H9 (cell line): ENCODE results near the gene PEX5L. TPM values are rescaled to one million over a fixed set of nuclear protein-coding genes. Genes with fewer than 3 reads are reported as not detected.

ENCODE experiments used
- DNase-seq: peaks from one replicate; pipeline ENCODE4 v3.0.0-alpha.2; 2017
- H2AFZ ChIP-seq: one replicate; pipeline ENCODE4 v1.6.1; 2013; ENCODE audit warnings: mild to moderate bottlenecking, low read length, control low read depth, moderate library complexity
- H2AK5ac ChIP-seq: 2 replicates; pipeline ENCODE4 v1.6.1; 2013; ENCODE audit warnings: low read length, control low read depth, mixed read lengths; ENCODE audit not compliant: insufficient read length
- H2BK120ac ChIP-seq: one replicate; pipeline ENCODE4 v1.6.1; 2013; ENCODE audit warnings: low read depth, mild to moderate bottlenecking, low read length, control low read depth, inconsistent platforms; ENCODE audit not compliant: poor library complexity, severe bottlenecking
- H2BK12ac ChIP-seq: 2 replicates; pipeline ENCODE4 v1.6.1; 2013; ENCODE audit warnings: low read length, control low read depth, mixed read lengths, low read depth; ENCODE audit not compliant: insufficient read length
- H2BK15ac ChIP-seq: 2 replicates; pipeline ENCODE4 v1.6.1; 2013; ENCODE audit warnings: low read depth, low read length, control low read depth
- H2BK20ac ChIP-seq: one replicate; pipeline ENCODE4 v1.6.1; 2013; ENCODE audit warnings: low read depth, mild to moderate bottlenecking, low read length, control low read depth, inconsistent platforms; ENCODE audit not compliant: poor library complexity, severe bottlenecking
- H2BK5ac ChIP-seq: 2 replicates; pipeline ENCODE4 v1.6.1; 2013; ENCODE audit warnings: low read length, control low read depth, mixed read lengths; ENCODE audit not compliant: insufficient read length
- H3K14ac ChIP-seq: 2 replicates; pipeline ENCODE4 v1.6.1; 2013; ENCODE audit warnings: low read length, control low read depth; ENCODE audit not compliant: insufficient read depth
- H3K18ac ChIP-seq: 2 replicates; pipeline ENCODE4 v1.6.1; 2013; ENCODE audit warnings: low read depth, mild to moderate bottlenecking, mixed read lengths, low read length, control low read depth; ENCODE audit not compliant: insufficient read length
- H3K23ac ChIP-seq: 2 replicates; pipeline ENCODE4 v1.6.1; 2013; ENCODE audit warnings: low read length, control low read depth, mixed read lengths, low read depth; ENCODE audit not compliant: insufficient read length
- H3K23me2 ChIP-seq: 2 replicates; pipeline ENCODE4 v1.6.1; 2013; ENCODE audit warnings: low read depth, mild to moderate bottlenecking, mixed read lengths, low read length, control low read depth; ENCODE audit not compliant: insufficient read length, poor library complexity, severe bottlenecking
- H3K27ac ChIP-seq: 2 replicates; pipeline ENCODE4 v1.5.1; 2013; ENCODE audit warnings: low read length, control low read depth, mixed read lengths, low read depth; ENCODE audit not compliant: insufficient read length
- H3K27me3 ChIP-seq: 2 replicates; pipeline ENCODE4 v1.6.1; 2013; ENCODE audit warnings: low read length, control low read depth, inconsistent platforms; ENCODE audit not compliant: insufficient read depth
- H3K4ac ChIP-seq: 2 replicates; pipeline ENCODE4 v1.6.1; 2013; ENCODE audit warnings: low read depth, mild to moderate bottlenecking, control low read depth, inconsistent platforms, low read length, moderate library complexity
- H3K4me1 ChIP-seq: 2 replicates; pipeline ENCODE4 v1.6.1; 2013; ENCODE audit warnings: low read length, control low read depth, inconsistent platforms; ENCODE audit not compliant: insufficient read depth
- H3K4me2 ChIP-seq: 2 replicates; pipeline ENCODE4 v1.6.1; 2013; ENCODE audit warnings: low read length, control low read depth, mixed read lengths; ENCODE audit not compliant: insufficient read length, insufficient read depth
- H3K56ac ChIP-seq: 2 replicates; pipeline ENCODE4 v1.6.1; 2013; ENCODE audit warnings: low read depth, mild to moderate bottlenecking, mixed read lengths, low read length, control low read depth; ENCODE audit not compliant: insufficient read length
- H3K79me1 ChIP-seq: 2 replicates; pipeline ENCODE4 v1.6.1; 2013; ENCODE audit warnings: low read depth, mild to moderate bottlenecking, moderate library complexity, low read length, control low read depth, inconsistent platforms; ENCODE audit not compliant: insufficient read depth, poor library complexity, severe bottlenecking
- H3K79me2 ChIP-seq: 2 replicates; pipeline ENCODE4 v1.6.1; 2013; ENCODE audit warnings: low read length, control low read depth, inconsistent platforms; ENCODE audit not compliant: insufficient read depth
- H3K9ac ChIP-seq: 2 replicates; pipeline ENCODE4 v1.6.1; 2013; ENCODE audit warnings: low read length, control low read depth, mixed read lengths; ENCODE audit not compliant: insufficient read length; ENCODE audit errors: extremely low read depth
- H3K9me3 ChIP-seq: one replicate; pipeline ENCODE4 v1.6.1; 2013; ENCODE audit warnings: low read depth, low read length, inconsistent platforms; ENCODE audit not compliant: control insufficient read depth
- H3T11ph ChIP-seq: one replicate; pipeline ENCODE4 v1.6.1; 2013; ENCODE audit warnings: mild to moderate bottlenecking, low read length, control low read depth, inconsistent platforms
- H4K20me1 ChIP-seq: one replicate; pipeline ENCODE4 v1.6.1; 2013; ENCODE audit not compliant: control insufficient read depth, insufficient read length, insufficient read depth
- H4K5ac ChIP-seq: 2 replicates; pipeline ENCODE4 v1.6.1; 2013; ENCODE audit warnings: low read depth, mild to moderate bottlenecking, mixed read lengths, low read length, control low read depth; ENCODE audit not compliant: insufficient read length
- H4K8ac ChIP-seq: replicated peaks from 2 replicates; pipeline ENCODE4 v1.6.1; 2013; ENCODE audit warnings: low read length, control low read depth, mixed read lengths, low read depth; ENCODE audit not compliant: insufficient read length
- H4K91ac ChIP-seq: 2 replicates; pipeline ENCODE4 v1.6.1; 2013; ENCODE audit warnings: low read depth, mild to moderate bottlenecking, moderate library complexity, mixed read lengths, low read length, control low read depth; ENCODE audit not compliant: insufficient read length
- H3K27ac Mint-ChIP-seq, 3 experiments: 2 replicates in 2 of 3; 3 replicates in 1 of 3; pipeline ENCODE4 v1.8.0; 2020 to 2021; ENCODE audit warnings: mixed read lengths in 3 of 3, mild to moderate bottlenecking in 1 of 3, moderate library complexity in 1 of 3
- H3K27me3 Mint-ChIP-seq: 2 replicates; pipeline ENCODE4 v1.8.0; 2021; ENCODE audit warnings: low read depth, mild to moderate bottlenecking, moderate library complexity, mixed read lengths
- H3K36me3 Mint-ChIP-seq, 3 experiments: 2 replicates in 2 of 3; 3 replicates in 1 of 3; pipeline ENCODE4 v1.8.0; 2020 to 2021; ENCODE audit warnings: low read depth in 3 of 3, mixed read lengths in 3 of 3; ENCODE audit not compliant: insufficient read depth in 1 of 3
- H3K4me1 Mint-ChIP-seq, 2 experiments: 2 replicates each; pipeline ENCODE4 v1.8.0; 2020; ENCODE audit warnings: mixed read lengths in 2 of 2
- H3K4me3 Mint-ChIP-seq, 2 experiments: 2 replicates in 1 of 2; 3 replicates in 1 of 2; pipeline ENCODE4 v1.8.0; 2020 to 2021; ENCODE audit warnings: mild to moderate bottlenecking in 2 of 2, mixed read lengths in 2 of 2, moderate library complexity in 1 of 2
- H3K9me3 Mint-ChIP-seq, 2 experiments: 2 replicates in 1 of 2; 3 replicates in 1 of 2; pipeline ENCODE4 v1.8.0; 2020; ENCODE audit warnings: mild to moderate bottlenecking in 2 of 2, mixed read lengths in 2 of 2, moderate library complexity in 1 of 2
- CTCF ChIP-seq: fragments of 200-600 bp; sonication (generic); conservative IDR thresholded peaks from 3 replicates; pipeline ENCODE4 v1.8.0; 2021; ENCODE audit warnings: antibody characterized with exemption, mild to moderate bottlenecking
- WGBS: extraction: QIAGEN DNeasy Blood & Tissue Kit; methylation state at CpG from one replicate; pipeline ENCODE4 v1.1.7; 2013; ENCODE audit warnings: missing lambda C conversion rate, low lambda C conversion rate, mixed read lengths; ENCODE audit not compliant: insufficient read length; ENCODE audit errors: extremely low coverage; 5-methylcytosine and 5-hydroxymethylcytosine counted together
- total RNA-seq: library from RNA; stranded (reverse); gene quantifications from 2 replicates; pipeline ENCODE4 v1.2.1, GENCODE V29; 2021

PEX5L gene
- total RNA-seq, 1 experiment from 2014 or later, result 0.85 TPM

- H3K36me3 Mint-ChIP-seq, result no peaks in the 10 kb centered on the region
- H3K4me3 Mint-ChIP-seq, result no peak overlapping the region
These were observed 103.7 kb downstream of the PEX5L start for GRCh38 chr3:179933080-179933479.

More at GRCh38 chr3:179933080-179933479, 103.7 kb downstream of the PEX5L start:
- no peaks in the 10 kb centered on the region for H3K9me3 ChIP-seq
- no peak overlapping the region for H4K8ac ChIP-seq
- no peak overlapping the region for H3K4ac ChIP-seq
- no peak overlapping the region for H2BK20ac ChIP-seq
- H3K18ac ChIP-seq, result no peak overlapping the region
- H3K56ac ChIP-seq, result no peak overlapping the region
- H3K9ac ChIP-seq, result no peak overlapping the region
- H3K23me2 ChIP-seq, result no peaks in the 10 kb centered on the region
- H4K5ac ChIP-seq, result no peak overlapping the region
- H2BK12ac ChIP-seq, result no peak overlapping the region
- no peaks in the 10 kb centered on the region for H4K20me1 ChIP-seq
- Mint-ChIP-seq H3K4me1 (peaks cover 5 to 13% of the 10 kb centered on the region in 2 experiments), H3K27me3 (no peaks in the 10 kb centered on the region), H3K9me3 (no peaks in the 10 kb centered on the region; a peak in 1 of 5 replicates), H3K27ac (no peak overlapping the region)
- no peak overlapping the region for H2AK5ac ChIP-seq
- peaks cover 2% of the 10 kb centered on the region; the same call in 1 of the 2 replicates for H3K4me1 ChIP-seq
- no CpG with 5 or more reads among the region's 4 CpGs for WGBS
- H3K27ac ChIP-seq, result no peak overlapping the region
- H2BK5ac ChIP-seq, result no peak overlapping the region
- no peak for DNase-seq
- no peak overlapping the region for H3T11ph ChIP-seq
- no peak overlapping the region for H2BK15ac ChIP-seq
- H4K91ac ChIP-seq, result no peak overlapping the region
- H2BK120ac ChIP-seq, result no peak overlapping the region
- no peak overlapping the region for H2AFZ ChIP-seq
- no peaks in the 10 kb centered on the region for H3K79me1 ChIP-seq
- H3K14ac ChIP-seq, result no peak overlapping the region
- no peak overlapping the region for H3K23ac ChIP-seq
- no peak overlapping the region for H3K4me2 ChIP-seq
- no peaks in the 10 kb centered on the region for H3K27me3 ChIP-seq
- no peak for TF ChIP-seq CTCF
- no peaks in the 10 kb centered on the region for H3K79me2 ChIP-seq
